Thoracic aorta (tissue), 2 donors: Measurements from ENCODE around the gene CTF1. TPM values are rescaled to one million over a fixed set of nuclear protein-coding genes. Genes with fewer than 3 reads are reported as not detected.

Experiments
- ATAC-seq: fragments of 150-250 bp; one replicate; pipeline ENCODE4 v1.8.0; 2017; ENCODE audit warnings: low read depth; ENCODE audit not compliant: insufficient number of reproducible peaks, low FRiP score
- DNase-seq: peaks from one replicate; pipeline ENCODE4 v3.0.0-alpha.2; 2020; ENCODE audit warnings: low spot score
- H3K27ac ChIP-seq, 2 donors: fragments of 200-600 bp; sonication (generic); 1 replicate in 1 of 2; 2 replicates in 1 of 2; pipeline ENCODE4 v1.5.1; 2016; ENCODE audit warnings: mild to moderate bottlenecking in 2 of 2, moderate library complexity in 2 of 2
- H3K27me3 ChIP-seq: fragments of 200-600 bp; sonication (generic); replicated peaks from 2 replicates; pipeline ENCODE4 v1.6.0; 2016; ENCODE audit warnings: mild to moderate bottlenecking; ENCODE audit not compliant: insufficient read depth
- H3K36me3 ChIP-seq: fragments of 200-600 bp; sonication (generic); one replicate; pipeline ENCODE4 v1.5.1; 2016
- H3K4me1 ChIP-seq, 2 donors: fragments of 200-600 bp; sonication (generic); 1 replicate in 1 of 2; 2 replicates in 1 of 2; pipeline versions ENCODE4 v1.5.1 to v1.6.0; 2016; ENCODE audit warnings: low read depth in 2 of 2, mild to moderate bottlenecking in 1 of 2; ENCODE audit not compliant: control insufficient read depth in 1 of 2
- H3K4me3 ChIP-seq: fragments of 200-600 bp; sonication (generic); 2 replicates; pipeline ENCODE4 v1.5.1; 2016; ENCODE audit warnings: mild to moderate bottlenecking
- H3K9me3 ChIP-seq: fragments of 200-600 bp; sonication (generic); 2 replicates; pipeline ENCODE4 v1.5.1; 2016
- CTCF ChIP-seq: fragments of 200-600 bp; sonication (generic); IDR thresholded peaks from one replicate; pipeline ENCODE4 v1.5.1; 2019; ENCODE audit warnings: antibody characterized with exemption
- total RNA-seq, 2 donors: library from RNA; depleted of rRNA; stranded (reverse); fragments of >200 nt; gene quantifications; one replicate each; pipeline versions ENCODE4 v1.1.0 to v1.2.3, GENCODE V29; 2016

CTF1 gene
- total RNA-seq, 2 donors from 2014 or later, result 3.8 TPM

DNA sequence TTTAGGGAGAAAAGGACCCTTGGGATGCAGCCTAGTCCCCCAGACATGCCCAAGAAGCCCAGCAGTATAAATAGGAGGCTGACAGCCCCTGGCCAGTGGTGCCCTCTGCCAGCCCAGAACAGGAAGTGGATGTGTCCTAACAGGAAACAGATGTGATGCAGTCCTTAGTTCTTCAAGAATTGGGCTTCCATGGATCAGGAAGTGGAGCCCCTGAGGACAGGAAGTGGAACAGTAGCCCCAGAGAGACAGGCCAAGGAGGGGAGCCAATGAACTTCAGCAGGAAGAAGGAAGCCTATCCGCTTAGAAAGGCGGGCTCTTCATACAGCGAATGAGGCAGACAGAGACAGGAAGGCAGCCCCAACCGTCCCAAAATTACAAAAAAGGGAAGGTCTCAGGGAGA lies 7.2 kb downstream of the CTF1 start:
- Histone ChIP-seq H3K4me1 (peaks cover 12 to 15% of the 10 kb centered on the region in 2 donors), H3K27me3 (no peaks in the 10 kb centered on the region), H3K27ac (peak overlapping the region in 1 of 2 donors; percentile 92), H3K4me3 (no peak overlapping the region), H3K36me3 (no peaks in the 10 kb centered on the region), H3K9me3 (no peaks in the 10 kb centered on the region)
- ATAC-seq, result no peak
- TF ChIP-seq CTCF, result no peak
- DNase-seq, result no peak

- no peak overlapping the region for H3K4me3 ChIP-seq
- TF ChIP-seq CTCF, result no peak
- peaks cover 12 to 15% of the 10 kb centered on the region in 2 donors for H3K4me1 ChIP-seq
- H3K9me3 ChIP-seq, result no peaks in the 10 kb centered on the region
- H3K27ac ChIP-seq, result peak overlapping the region in 1 of 2 donors; percentile 92
- ATAC-seq (no peak), DNase-seq (no peak)
- H3K27me3 ChIP-seq, result no peaks in the 10 kb centered on the region
- no peaks in the 10 kb centered on the region for H3K36me3 ChIP-seq
Measured at GRCh38 chr16:30904114-30904780, 7.8 kb downstream of the CTF1 start.

- Histone ChIP-seq H3K9me3 (no peaks in the 10 kb centered on the region), H3K27me3 (no peaks in the 10 kb centered on the region), H3K27ac (no peak overlapping the region), H3K4me1 (peaks cover 5 to 7% of the 10 kb centered on the region in 2 donors), H3K36me3 (no peaks in the 10 kb centered on the region), H3K4me3 (no peak overlapping the region)
- TF ChIP-seq CTCF, result no peak
- DNase-seq (no peak), ATAC-seq (no peak)
Measured at GRCh38 chr16:30907064-30907463, 10.7 kb downstream of the CTF1 start.

DNA sequence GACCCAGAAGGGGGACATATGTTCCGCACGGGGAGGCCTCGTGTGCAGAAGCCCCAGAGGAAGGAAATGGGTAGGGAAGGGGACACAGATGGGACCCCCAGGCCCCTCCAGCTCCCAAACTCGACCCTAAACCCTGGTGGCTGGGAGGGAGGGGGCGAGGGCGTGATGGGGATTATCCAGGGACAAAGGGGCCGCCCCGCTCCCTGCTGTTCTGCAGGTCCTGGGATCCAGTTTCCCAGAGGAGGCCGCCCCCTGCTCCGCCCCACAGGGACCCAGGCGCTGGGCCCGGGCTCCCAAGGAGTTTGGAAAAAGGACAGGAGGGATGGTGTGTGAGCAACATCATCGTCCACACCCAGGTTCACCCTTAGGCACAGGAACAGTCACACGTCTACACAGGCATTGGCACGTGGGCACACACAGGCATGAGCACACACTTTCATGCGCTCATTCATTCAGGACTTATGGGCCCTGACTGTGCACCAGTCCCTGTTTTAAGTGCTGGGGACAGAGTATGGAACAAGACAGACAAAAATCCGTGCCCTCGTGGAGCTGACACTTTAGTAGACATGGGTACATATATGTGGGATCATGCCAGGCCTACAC lies 14.1 kb downstream of the CTF1 start:
- Histone ChIP-seq H3K4me1 (no peaks in the 10 kb centered on the region), H3K36me3 (no peaks in the 10 kb centered on the region), H3K4me3 (no peak overlapping the region), H3K27me3 (no peaks in the 10 kb centered on the region), H3K27ac (no peak overlapping the region), H3K9me3 (no peaks in the 10 kb centered on the region)
- DNase-seq (no peak), ATAC-seq (no peak)
- no peak for TF ChIP-seq CTCF

GRCh38 chr16:30912794-30913412 lies 16.5 kb downstream of the CTF1 start:
- Histone ChIP-seq H3K9me3 (no peaks in the 10 kb centered on the region), H3K4me3 (no peak overlapping the region), H3K36me3 (no peaks in the 10 kb centered on the region), H3K27me3 (no peaks in the 10 kb centered on the region), H3K4me1 (no peaks in the 10 kb centered on the region), H3K27ac (no peak overlapping the region)
- ATAC-seq (no peak), DNase-seq (no peak)
- no peak for TF ChIP-seq CTCF
